ENCODE measurements around the gene CNPY3. TPM values are rescaled to one million over a fixed set of nuclear protein-coding genes. Genes with fewer than 3 reads are reported as not detected.

Gene CNPY3
- total and polyA plus RNA-seq, 2 of the 13 experiments (the other 11 are each of a cell fraction or from before 2014, with no cell fraction given) = 42.3 to 60.2 TPM

- Histone ChIP-seq H3K4me1 (ENCODE audit: insufficient read depth, low read length) (peaks cover 49% of the 10 kb centered on the region), H3K4me2 (ENCODE audit: low read depth, low read length) (no peak overlapping the region), H3K27ac (ENCODE audit: extremely low read length, insufficient read depth, low read length) (no peak overlapping the region), H2AFZ (ENCODE audit: low read length) (no peak overlapping the region), H3K27me3 (ENCODE audit: control insufficient read depth in 1 of 2, insufficient read depth in 2 of 2, low read length in 2 of 2) (peaks cover 0 to 2% of the 10 kb centered on the region in 2 experiments; a peak in 2 of 5 replicates), H3K9ac (ENCODE audit: insufficient read depth, low read depth, low read length) (no peak overlapping the region), H3K36me3 (replicated peaks in 1 of 2; ENCODE audit: control insufficient read depth in 1 of 2, insufficient read depth in 2 of 2, low read length in 2 of 2) (no peaks in the 10 kb centered on the region; a peak in 1 of 5 replicates), H4K20me1 (ENCODE audit: insufficient read depth, low read length) (no peaks in the 10 kb centered on the region), H3K79me2 (ENCODE audit: insufficient read depth, low read length) (no peaks in the 10 kb centered on the region), H3K9me3 (ENCODE audit: low read length) (no peaks in the 10 kb centered on the region), H3K4me3 (replicated peaks in 1 of 3; ENCODE audit: insufficient read depth in 1 of 3, low read depth in 2 of 3, low read length in 3 of 3) (no peak overlapping the region)
- in situ Hi-C loops (cut with HindIII; ENCODE audit: extremely low pct_ligation_motif_present, low pct_unique_long_range_greater_than_20kb) = no loop called here
- ChIA-PET POLR2A (interaction anchor here (1.1 to 1.4 kb wide), 3 partner anchors 13 to 68 kb away, joined by 3 to 8 read pairs (median 3); partner anchors contain the start of genes CNPY3, PEX6 and PPP2R5D), CTCF (ENCODE audit: low intra/inter-chr PET ratio, low total read pairs) (no interaction called here)
- ATAC-seq = peak; percentile 19
- WGBS (ENCODE audit: low lambda C conversion rate) = 40% methylated on average over 1 of the region's 1 CpG
- no TSS peak for BruUV-seq (replicated peaks)
- no peak for TF ChIP-seq THAP11 (CRISPR knock-in tag; IDR thresholded peaks at IDR 0.05)
- 0 out of 2 replicates have a peak, but pooled peaks have one; percentile 14 for TF ChIP-seq FOXO4 (CRISPR knock-in tag; conservative IDR thresholded peaks at IDR 0.05)
- peak; percentile 56 for TF ChIP-seq ATF7 (IDR thresholded peaks at IDR 0.05)
- no peak for TF ChIP-seq ATF7 (CRISPR knock-in tag; IDR thresholded peaks at IDR 0.05)
- no peak for FAIRE-seq
- intact Hi-C loops (cut with micrococcal nuclease; ENCODE audit: unreplicated experiment) = no loop called here
- no peak for DNase-seq (ENCODE audit: low spot score)
These were observed 13.0 kb upstream of the CNPY3 start for GRCh38 chr6:42916288-42916687.

GRCh38 chr6:42921801-42922200, 7.5 kb upstream of the CNPY3 start:
- H3K79me2 ChIP-seq (ENCODE audit: insufficient read depth, low read length) = no peaks in the 10 kb centered on the region
- no peak overlapping the region for H3K9ac ChIP-seq (ENCODE audit: insufficient read depth, low read depth, low read length)
- CTCF ChIA-PET (ENCODE audit: low intra/inter-chr PET ratio, low total read pairs) = no interaction called here
- no TSS peak for BruUV-seq (replicated peaks)
- peaks cover 70% of the 10 kb centered on the region for H3K4me1 ChIP-seq (ENCODE audit: insufficient read depth, low read length)
- intact Hi-C loops (cut with micrococcal nuclease; ENCODE audit: unreplicated experiment) = no loop called here
- H3K27me3 ChIP-seq (ENCODE audit: control insufficient read depth in 1 of 2, insufficient read depth in 2 of 2, low read length in 2 of 2) = no peaks in the 10 kb centered on the region
- ATAC-seq (no peak), FAIRE-seq (no peak), DNase-seq (ENCODE audit: low spot score) (no peak)
- WGBS (ENCODE audit: low lambda C conversion rate) = 52% methylated on average over 6 of the region's 6 CpGs
- no peak overlapping the region for H3K4me3 ChIP-seq (replicated peaks in 1 of 3; ENCODE audit: insufficient read depth in 1 of 3, low read depth in 2 of 3, low read length in 3 of 3)
- H3K36me3 ChIP-seq (replicated peaks in 1 of 2; ENCODE audit: control insufficient read depth in 1 of 2, insufficient read depth in 2 of 2, low read length in 2 of 2) = no peaks in the 10 kb centered on the region
- H3K9me3 ChIP-seq (ENCODE audit: low read length) = no peaks in the 10 kb centered on the region
- no peaks in the 10 kb centered on the region for H4K20me1 ChIP-seq (ENCODE audit: insufficient read depth, low read length)
- H3K4me2 ChIP-seq (ENCODE audit: low read depth, low read length) = no peak overlapping the region
- H2AFZ ChIP-seq (ENCODE audit: low read length) = no peak overlapping the region
- TF ChIP-seq ZNF441 (CRISPR knock-in tag; IDR thresholded peaks at IDR 0.05; ENCODE audit: borderline replicate concordance) = peak; percentile 94
- TF ChIP-seq HOXD1 (CRISPR knock-in tag; IDR thresholded peaks at IDR 0.05) = no peak
- TF ChIP-seq RFX3 (CRISPR knock-in tag; IDR thresholded peaks at IDR 0.05) = no peak
- POLR2A ChIA-PET = interaction anchor here (2.9 kb wide), 1 partner anchor 7 kb away, joined by 27 read pairs; the partner anchor contains the start of gene CNPY3
- no peak overlapping the region for H3K27ac ChIP-seq (ENCODE audit: extremely low read length, insufficient read depth, low read length)
- in situ Hi-C loops (cut with HindIII; ENCODE audit: extremely low pct_ligation_motif_present, low pct_unique_long_range_greater_than_20kb) = no loop called here
